GM12878 (cell line): ENCODE data around the gene DLEC1.

ENCODE experiments used
- EP300 ChIP-seq, 2 experiments: fragments of 150-350 bp in 1 of 2; IDR thresholded peaks; 2 replicates each; pipeline ENCODE4 v1.6.1; 2011 to 2012; ENCODE audit warnings: low read depth in 2 of 2, low read length in 2 of 2, borderline replicate concordance in 1 of 2, improper control_type of control experiment in 1 of 2, inconsistent platforms in 1 of 2; ENCODE audit not compliant: control insufficient read depth in 1 of 2
- EZH2 ChIP-seq: IDR thresholded peaks from 2 replicates; pipeline ENCODE4 v1.6.1; 2012; ENCODE audit warnings: low read depth, mild to moderate bottlenecking, control low read depth, inconsistent platforms, low read length, borderline replicate concordance; ENCODE audit not compliant: control insufficient read depth
- IKZF1 ChIP-seq: fragments of 450-650 bp; conservative IDR thresholded peaks from 2 replicates; pipeline ENCODE4 v1.6.1; 2017; ENCODE audit warnings: antibody characterized with exemption, mild to moderate bottlenecking
- NR2C1 ChIP-seq: fragments of 450-650 bp; IDR thresholded peaks from 2 replicates; pipeline ENCODE4 v1.6.1; 2017; ENCODE audit warnings: antibody characterized with exemption, mild to moderate bottlenecking, moderate library complexity
- SP1 ChIP-seq: IDR thresholded peaks from one replicate; pipeline ENCODE4 v1.6.1; 2011; ENCODE audit warnings: low read depth, low read length
- SPI1 ChIP-seq: IDR thresholded peaks from 2 replicates; pipeline ENCODE4 v1.6.1; 2011; ENCODE audit warnings: low read depth, mild to moderate bottlenecking, low read length, moderate library complexity, borderline replicate concordance; ENCODE audit not compliant: insufficient read depth
- TF ChIP-seq, protein P1 (sequence below), 3 experiments: IDR thresholded peaks in 2 of 3; conservative IDR thresholded peaks in 1 of 3; 2 replicates each; pipeline ENCODE4 v1.5.1; 2011; ENCODE audit warnings: low read depth in 3 of 3, low read length in 3 of 3, mild to moderate bottlenecking in 3 of 3, control low read depth in 2 of 3, moderate library complexity in 2 of 3, inconsistent platforms in 1 of 3, mixed read lengths in 1 of 3; ENCODE audit not compliant: control insufficient read depth in 2 of 3, insufficient read depth in 1 of 3; ENCODE audit errors: extremely low read depth in 1 of 3

GRCh38 chr3:38046027-38046426 lies 7.0 kb downstream of the DLEC1 start:
- TF ChIP-seq IKZF1: no peak
- no peak for TF ChIP-seq SPI1
- TF ChIP-seq SP1: no peak
- TF ChIP-seq NR2C1: no peak
- TF ChIP-seq EP300 (IDR thresholded peaks at IDR 0.05; ENCODE audit: borderline replicate concordance in 1 of 2, control insufficient read depth in 1 of 2, low read depth in 2 of 2, low read length in 2 of 2): no peak
- TF ChIP-seq, protein P1, sequence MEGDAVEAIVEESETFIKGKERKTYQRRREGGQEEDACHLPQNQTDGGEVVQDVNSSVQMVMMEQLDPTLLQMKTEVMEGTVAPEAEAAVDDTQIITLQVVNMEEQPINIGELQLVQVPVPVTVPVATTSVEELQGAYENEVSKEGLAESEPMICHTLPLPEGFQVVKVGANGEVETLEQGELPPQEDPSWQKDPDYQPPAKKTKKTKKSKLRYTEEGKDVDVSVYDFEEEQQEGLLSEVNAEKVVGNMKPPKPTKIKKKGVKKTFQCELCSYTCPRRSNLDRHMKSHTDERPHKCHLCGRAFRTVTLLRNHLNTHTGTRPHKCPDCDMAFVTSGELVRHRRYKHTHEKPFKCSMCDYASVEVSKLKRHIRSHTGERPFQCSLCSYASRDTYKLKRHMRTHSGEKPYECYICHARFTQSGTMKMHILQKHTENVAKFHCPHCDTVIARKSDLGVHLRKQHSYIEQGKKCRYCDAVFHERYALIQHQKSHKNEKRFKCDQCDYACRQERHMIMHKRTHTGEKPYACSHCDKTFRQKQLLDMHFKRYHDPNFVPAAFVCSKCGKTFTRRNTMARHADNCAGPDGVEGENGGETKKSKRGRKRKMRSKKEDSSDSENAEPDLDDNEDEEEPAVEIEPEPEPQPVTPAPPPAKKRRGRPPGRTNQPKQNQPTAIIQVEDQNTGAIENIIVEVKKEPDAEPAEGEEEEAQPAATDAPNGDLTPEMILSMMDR (IDR thresholded peaks at IDR 0.05 in 2 of 3, conservative IDR thresholded peaks at IDR 0.05 in 1 of 3; ENCODE audit: control insufficient read depth in 2 of 3, extremely low read depth in 1 of 3, insufficient read depth in 1 of 3, low read depth in 3 of 3, low read length in 3 of 3): no peak
- TF ChIP-seq EZH2: no peak
